NOMO-1 treated with DMSO at 0.1 percent for 48 hours (cell line): Measurements from ENCODE around the gene GALK2.

ENCODE experiments used
- DNase-seq: peaks from one replicate; lab custom pipeline; 2025; ENCODE audit not compliant: unreplicated experiment; lab: John Stamatoyannopoulos, UW

Gene GALK2

DNA sequence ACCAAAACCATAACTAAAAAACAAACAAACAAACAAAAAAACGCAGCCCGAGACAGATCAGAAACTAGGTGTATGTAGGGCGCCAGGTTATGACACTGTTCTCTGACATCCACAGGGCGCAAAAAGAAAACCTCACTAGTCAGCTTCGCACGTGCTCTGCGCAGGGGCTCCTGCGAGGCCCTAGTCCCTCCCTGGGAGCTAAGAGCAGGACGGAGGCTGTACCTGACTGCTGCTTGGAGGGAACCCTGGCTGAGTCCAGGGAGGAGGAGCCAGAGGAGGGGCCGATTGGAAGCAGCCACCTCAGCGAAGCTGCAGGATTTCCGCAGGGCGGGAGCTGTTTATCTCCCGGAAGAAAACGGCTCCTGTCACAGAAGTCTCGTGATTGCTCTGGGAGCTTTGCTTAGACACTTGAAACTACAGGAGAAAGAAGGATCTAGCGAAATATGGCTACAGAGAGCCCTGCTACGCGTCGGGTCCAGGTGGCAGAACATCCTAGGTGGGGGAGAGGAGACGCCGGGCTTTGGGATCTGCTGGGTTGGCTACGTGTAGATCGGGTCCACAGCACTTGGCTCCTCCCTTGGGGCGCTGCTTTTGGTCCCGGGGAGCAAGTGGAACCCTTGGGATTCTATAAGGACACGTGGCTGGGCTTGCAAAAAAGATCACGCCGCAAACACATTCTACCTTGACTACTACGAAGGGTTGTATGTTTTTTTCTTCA, at the start of gene GALK2:
TSS of gene GALK2 (plus strand) at position 368 of the 718 bp plus-strand sequence. CDS start at position 444, 76 bp downstream.
- peak; percentile 86 for DNase-seq

DNA sequence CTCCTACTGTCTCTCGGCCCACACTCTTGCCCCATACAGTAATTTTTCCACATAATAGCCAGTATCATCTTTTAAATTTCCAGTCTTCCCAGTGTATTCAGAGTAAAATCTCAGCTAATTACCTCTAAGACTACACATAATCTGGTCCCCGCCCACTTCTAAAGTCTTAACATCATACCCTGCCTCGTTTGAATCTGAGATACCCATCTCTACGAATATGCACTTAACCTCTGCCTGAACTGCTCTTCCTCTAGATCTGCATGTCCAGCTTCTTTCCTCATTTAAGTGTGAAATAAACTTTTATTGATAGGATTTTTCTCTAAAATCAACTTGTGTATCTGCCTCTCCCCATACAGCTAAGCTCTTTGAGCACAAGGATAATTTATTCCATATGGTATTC, 49.2 kb upstream of the GALK2 start:
- DNase-seq, result no peak

- no peak for DNase-seq
Observed at GRCh38 chr15:49121901-49122300, 48.1 kb upstream of the GALK2 start.

DNA sequence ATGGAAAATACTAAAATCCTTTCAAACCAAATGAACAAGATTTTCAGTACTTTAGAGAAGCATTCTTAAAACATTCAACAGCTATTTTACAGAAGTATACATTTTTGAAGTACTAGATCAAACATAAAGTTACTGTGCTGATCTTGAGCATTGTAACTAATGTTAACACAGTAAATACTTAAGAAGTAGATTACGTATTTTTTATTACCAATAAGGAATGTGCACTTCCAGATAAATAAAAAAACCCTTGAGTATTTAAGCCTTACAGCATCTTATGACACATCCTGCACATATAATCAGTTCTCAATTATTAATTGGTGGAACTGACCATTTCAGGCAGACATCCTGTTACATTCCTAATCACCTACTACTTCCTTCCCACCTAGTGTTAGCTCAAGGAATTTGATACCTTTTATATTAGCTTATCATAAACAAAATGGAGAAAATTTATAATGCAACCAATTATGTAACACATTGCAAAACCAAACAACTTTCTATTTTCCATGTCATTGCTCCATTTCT, 47.4 kb upstream of the GALK2 start:
- no peak for DNase-seq

- DNase-seq, result no peak
Observed at GRCh38 chr15:49124371-49124770, 45.7 kb upstream of the GALK2 start.

GRCh38 chr15:49131403-49131802, 38.6 kb upstream of the GALK2 start:
- DNase-seq, result no peak

DNA sequence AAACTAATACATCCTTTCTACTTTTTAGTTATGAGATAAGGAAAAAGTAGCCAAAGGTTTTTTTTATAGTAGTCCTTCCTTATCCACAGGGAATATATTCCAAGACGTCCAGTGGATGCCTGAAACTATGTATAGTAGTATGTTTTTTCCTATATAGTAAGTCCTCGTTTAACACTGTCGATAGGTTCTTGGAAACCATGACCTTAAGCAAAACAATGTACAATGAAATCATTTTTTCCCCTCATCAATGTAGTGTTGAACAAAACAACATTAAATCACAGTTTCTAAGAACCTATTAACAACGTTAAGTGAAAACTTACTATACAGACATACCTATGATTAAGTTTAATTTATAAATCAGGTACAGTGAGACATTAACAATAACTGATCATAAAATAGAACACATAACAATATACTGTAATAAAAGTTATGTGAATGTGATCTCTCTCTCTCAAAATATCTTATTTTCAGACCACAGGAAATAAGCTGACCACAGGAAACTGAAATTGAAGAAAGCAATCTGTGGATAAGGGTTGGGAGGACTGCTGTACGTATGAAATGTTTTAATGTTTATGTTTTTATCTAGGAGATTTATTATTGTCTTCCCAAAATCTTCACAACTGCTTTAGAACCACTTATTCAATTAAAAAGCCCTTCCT, 35.2 kb upstream of the GALK2 start:
- DNase-seq, result no peak

DNA sequence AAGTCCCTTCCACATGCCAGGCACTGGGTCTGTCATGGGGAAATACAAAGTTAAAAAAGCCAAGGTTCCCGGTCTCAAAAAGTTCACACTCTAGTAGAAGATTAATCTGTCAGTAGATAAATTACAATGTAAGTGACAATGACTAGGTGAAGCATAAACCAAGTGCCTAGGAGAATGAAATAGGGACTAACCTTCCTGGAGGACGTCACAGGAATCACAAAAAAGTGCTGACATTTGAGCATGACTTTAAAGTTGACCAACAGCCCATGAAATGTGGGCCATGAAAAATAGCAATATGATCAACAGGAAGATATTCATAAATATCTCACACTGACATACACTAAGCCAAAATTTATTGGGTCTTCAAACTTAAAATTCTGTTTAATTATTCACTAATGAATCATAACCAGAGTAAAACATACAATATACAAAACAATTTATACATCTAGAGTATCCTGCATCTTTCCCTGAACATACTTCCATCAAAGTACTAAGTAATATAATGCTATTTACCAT, 34.6 kb upstream of the GALK2 start:
- DNase-seq, result no peak

DNA sequence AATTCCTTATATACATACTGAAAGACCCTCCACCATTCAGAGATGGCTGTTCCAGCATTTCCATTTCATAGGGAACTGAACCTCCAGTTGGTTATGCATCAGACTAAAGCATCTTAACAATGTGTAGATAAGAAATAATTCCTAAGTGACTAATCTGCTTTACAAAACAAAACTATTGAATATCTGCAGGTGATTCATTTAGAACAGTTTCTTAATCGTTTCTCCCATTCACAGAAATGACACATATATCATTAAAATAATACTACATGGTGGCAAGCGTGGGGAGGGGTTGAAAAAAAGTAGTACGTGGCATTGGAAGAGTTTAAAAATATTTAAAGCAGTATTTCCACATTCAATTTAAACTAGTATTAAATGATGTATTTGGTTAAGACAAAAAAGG, 34.1 kb upstream of the GALK2 start:
- DNase-seq, result no peak

DNA sequence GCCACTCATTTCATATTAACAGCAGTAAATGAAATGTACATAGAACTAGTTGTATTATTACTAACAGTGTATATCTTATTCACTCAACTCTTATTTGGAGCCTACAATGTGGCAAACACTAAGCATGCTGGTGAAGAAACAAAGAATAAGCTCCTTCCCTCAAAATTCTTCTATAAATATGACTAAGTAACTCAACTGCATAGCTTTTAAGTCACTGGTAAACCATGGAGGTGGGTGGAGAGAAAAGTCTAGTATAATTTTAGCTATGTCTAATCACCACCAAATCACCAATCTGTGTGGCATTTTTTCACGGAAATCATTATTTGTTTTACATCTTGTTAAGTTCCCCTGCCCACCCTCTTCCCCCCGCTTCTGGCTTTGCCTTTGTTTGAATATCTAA, 32.2 kb upstream of the GALK2 start:
- DNase-seq, result no peak

GRCh38 chr15:49145651-49146609, 24.1 kb upstream of the GALK2 start:
- peak; percentile 10 for DNase-seq

GRCh38 chr15:49148298-49148697, 21.7 kb upstream of the GALK2 start:
- DNase-seq, result peak; percentile 20

DNA sequence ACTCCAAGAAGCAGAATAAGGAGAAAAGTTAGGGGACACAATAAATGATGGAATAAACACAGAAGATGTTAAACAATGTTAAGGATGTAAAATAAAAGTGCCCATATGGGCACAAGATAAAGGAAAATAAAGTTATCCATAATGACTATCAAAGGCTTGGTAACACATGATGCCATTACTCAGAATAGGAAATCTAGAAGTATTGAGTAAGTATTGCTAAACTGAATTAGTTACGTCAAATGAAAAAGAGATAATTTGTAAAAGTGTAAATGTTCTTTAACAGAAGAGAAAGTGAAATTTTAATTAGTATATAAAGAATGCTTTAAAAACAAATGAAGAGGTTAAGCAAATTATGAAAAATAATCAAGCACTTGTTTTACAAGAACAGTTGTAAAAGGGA, 21.3 kb upstream of the GALK2 start:
- DNase-seq, result peak; percentile 15

DNA sequence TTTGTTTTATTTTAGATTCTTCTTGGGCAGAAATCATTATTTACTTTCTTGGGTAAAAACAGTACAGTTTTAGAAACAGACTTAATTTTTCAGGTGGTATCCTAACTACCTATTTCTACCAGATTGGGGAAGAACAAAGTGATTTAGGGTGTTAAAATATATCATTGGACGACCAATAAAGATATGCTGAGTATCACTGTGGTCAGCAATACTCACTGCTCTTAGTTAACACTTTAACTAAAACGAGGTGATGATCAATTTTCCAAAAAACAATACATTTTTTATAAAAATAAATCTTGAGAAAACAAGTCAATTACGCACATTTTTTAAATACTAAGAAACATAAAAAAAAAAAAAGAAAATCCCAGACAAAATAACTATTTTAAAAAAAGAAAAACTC, 18.2 kb upstream of the GALK2 start:
- DNase-seq, result no peak

DNA sequence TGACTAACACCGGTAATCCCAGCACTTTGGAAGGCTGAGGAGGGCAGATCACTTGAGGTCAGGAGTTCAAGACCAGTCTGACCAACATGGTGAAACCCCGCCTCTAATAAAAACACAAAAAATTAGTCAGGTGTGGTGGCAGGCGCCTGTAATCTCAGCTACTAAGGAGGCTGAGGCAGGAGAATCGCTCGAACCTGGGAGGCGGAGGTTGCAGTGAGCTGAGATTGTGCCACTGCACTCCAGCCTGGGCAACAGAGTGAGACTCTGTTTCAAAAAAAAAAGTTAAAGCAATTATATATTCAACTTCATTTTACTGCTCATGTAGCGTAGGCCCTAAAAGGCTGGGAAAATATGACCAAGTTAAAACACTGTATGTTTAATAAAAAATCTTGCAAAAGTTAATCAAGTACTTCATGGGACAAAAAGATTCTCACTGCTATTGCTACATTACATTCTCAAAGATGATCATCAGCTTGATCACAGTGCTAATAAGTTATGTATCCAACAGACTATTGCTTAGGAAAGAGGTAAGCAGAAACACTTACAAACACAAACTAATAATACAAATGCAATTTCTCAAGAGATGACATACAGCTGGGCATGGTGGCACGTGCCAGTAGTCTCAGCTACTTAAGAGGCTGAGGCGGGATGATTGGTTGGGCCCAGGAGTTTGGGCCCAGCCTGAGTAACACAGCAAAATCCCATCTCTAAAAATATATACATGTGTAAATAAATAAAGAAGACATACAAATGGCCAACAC, 17.3 kb upstream of the GALK2 start:
- DNase-seq, result no peak

DNA sequence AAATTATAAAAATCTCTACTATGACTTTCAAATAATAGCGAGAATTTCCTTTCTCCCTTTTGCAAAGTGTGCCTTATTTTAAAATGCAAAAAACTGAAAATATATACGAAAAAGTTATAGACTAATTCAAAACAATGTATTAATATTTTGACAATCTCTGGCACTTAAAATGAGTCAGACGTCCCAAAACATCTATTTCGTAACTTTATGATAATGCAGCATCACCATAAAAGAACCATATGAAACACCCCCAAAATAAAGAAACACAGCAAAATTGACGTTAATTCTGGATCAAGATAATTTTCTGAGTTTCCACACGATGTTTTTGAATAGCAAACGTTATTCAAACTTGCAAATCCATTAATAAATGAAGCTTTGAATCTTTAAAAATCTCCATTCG, 15.7 kb upstream of the GALK2 start:
- DNase-seq, result peak; percentile 3

DNA sequence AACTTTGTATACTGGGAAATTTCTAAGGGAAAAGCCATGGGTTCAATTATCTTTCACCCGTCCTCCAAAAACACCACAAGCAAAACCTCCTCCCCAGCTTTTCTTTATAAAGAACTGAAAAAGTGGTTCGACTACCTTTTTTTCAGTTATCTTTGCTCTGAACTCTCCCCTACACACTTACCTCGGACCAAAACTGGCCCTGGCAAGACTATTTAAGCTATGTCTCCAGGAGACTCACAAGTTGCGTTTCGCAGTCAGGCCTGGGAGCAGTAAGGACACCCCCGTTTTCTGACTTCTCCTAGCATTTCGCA, 15.3 kb upstream of the GALK2 start:
- DNase-seq, result no peak

DNA sequence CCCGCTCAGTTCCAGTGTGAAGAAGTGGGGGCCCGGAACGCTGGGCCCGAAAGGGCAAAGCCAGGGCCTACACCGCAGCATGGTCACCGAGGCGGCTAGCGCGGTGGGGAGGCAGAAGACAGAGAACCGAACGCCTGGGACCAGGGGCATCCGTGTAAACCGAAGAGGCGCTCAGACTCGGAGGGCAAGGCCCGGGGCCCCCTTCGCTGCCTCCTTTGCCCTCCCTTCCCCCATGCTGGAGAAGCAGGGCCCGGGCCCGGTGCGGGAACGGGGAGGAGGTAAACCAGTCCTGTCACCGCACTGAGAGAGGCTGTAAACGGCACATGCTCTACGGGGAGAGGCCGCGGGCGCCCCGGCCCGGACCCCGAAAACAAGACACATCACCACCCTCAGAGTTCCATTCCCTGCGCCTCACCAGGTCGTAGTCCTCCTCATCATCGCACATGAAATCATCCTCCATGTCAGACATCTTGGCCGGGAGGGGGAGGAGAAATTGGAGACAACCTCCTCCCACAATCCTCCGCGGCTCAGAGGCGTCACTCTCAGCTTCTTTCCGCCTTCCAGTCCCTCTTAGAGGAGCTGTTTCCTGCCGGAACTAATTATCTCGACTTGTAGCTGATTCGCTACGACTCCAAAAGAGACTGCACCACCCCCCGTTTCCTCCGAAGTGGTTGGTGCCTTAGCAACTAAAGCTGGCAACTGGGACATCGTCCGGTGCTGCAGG, 14.8 kb upstream of the GALK2 start, which contains the start of gene COPS2:
TSS of gene COPS2 (minus strand) at position 490 of the 724 bp plus-strand sequence. CDS start at position 469, 21 bp downstream.
- DNase-seq, result peak; percentile 97

DNA sequence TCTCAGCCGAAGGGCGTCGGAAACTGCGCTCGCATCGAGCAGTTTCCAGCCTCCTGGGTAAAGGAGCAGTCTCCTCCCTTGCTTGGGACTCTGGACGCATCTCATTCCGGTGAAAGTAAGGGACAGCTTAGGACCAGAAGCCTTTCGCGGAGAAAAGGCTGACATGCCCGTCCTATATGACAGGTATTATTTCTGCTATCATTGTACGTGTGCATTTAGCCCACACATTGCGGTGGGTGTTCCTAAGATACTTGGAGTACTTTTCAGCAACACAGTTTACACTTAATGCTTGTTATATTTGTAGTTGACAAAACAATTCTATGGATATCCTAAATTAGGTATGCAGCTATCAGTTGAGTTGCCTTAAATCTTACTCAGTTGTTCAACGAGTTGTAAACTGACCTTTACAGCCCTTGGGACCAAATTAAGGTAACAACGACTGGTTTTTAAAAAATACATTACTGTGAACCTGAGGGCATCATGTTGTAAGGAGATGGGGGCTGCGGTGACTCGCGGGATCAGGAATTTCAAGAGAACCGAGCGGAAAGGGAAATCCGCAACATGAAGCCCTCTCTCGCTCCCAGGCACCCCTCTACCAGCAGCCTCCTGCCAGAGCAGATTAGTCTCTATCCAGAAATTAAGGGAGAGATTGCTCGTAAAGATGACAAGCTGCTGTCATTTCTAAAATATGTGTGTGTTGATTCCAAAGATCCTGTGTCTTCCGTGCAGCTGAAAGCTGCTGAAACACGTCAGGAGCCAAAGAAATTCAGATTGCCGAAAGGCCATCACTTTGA, 14.0 kb upstream of the GALK2 start:
- DNase-seq, result no peak
